ENCODE measurements around the gene GALR2.

GALR2 gene

GRCh38 chr17:76102944-76103273 lies 28.3 kb downstream of the GALR2 start:
- no peak for DNase-seq

GRCh38 chr17:76103274-76104139 lies 28.9 kb downstream of the GALR2 start, which contains the start of gene EXOC7:
Gene EXOC7 (minus strand): TSS chr17:76103787. CDS start chr17:76103692, 95 bp downstream.
- peak; percentile 92 to 94 for DNase-seq

GRCh38 chr17:76104140-76104895 lies 29.7 kb downstream of the GALR2 start:
- no peak for DNase-seq

GRCh38 chr17:76104896-76105231 lies 30.3 kb downstream of the GALR2 start:
- no peak for DNase-seq

- DNase-seq, result no peak
These were observed 32.1 kb downstream of the GALR2 start for GRCh38 chr17:76106703-76107102.

GRCh38 chr17:76107509-76107908 lies 32.9 kb downstream of the GALR2 start:
- peak in 1 of 2 donors; percentile 25 for DNase-seq

GRCh38 chr17:76111956-76112355 lies 37.4 kb downstream of the GALR2 start:
- no peak for DNase-seq

GRCh38 chr17:76115138-76115754 lies 40.7 kb downstream of the GALR2 start:
- DNase-seq, result no peak

GRCh38 chr17:76119409-76120371 lies 45.1 kb downstream of the GALR2 start:
- no peak for DNase-seq

- DNase-seq, result no peak
These were observed 46.1 kb downstream of the GALR2 start for GRCh38 chr17:76120658-76121008.

- DNase-seq, result no peak
These were observed 47.4 kb downstream of the GALR2 start for GRCh38 chr17:76121932-76122430.

GRCh38 chr17:76122431-76123190 lies 48.0 kb downstream of the GALR2 start:
- no peak for DNase-seq

GRCh38 chr17:76123191-76123499 lies 48.6 kb downstream of the GALR2 start:
- DNase-seq, result no peak

- no peak for DNase-seq
These were observed 49.4 kb downstream of the GALR2 start for GRCh38 chr17:76123749-76124581.

- no peak for DNase-seq
These were observed 50.2 kb downstream of the GALR2 start for GRCh38 chr17:76124582-76125390.

GRCh38 chr17:76125391-76125675 lies 50.8 kb downstream of the GALR2 start:
- DNase-seq, result no peak

GRCh38 chr17:76125922-76126321 lies 51.3 kb downstream of the GALR2 start:
- no peak for DNase-seq

All from CD4-positive, alpha-beta T cell treated with Interleukin-1 beta for 1 hour (primary cell).